Transverse colon (tissue), 4 donors: ENCODE measurements around the gene CLCA1. TPM values are rescaled to one million over a fixed set of nuclear protein-coding genes. Genes with fewer than 3 reads are reported as not detected.

Experiments used
- DNase-seq: peaks from one replicate; pipeline ENCODE4 v3.0.0-alpha.2; 2019
- H3K27ac ChIP-seq, 4 donors: fragments of 200-600 bp; sonication (generic); 2 replicates each; pipeline ENCODE4 v1.5.1; 2016 to 2018; ENCODE audit warnings: inconsistent platforms in 4 of 4
- H3K27me3 ChIP-seq: fragments of 200-600 bp; sonication (generic); 2 replicates; pipeline ENCODE4 v1.5.1; 2017; ENCODE audit warnings: inconsistent platforms
- H3K36me3 ChIP-seq, 4 donors: fragments of 200-600 bp; sonication (generic); 2 replicates each; pipeline ENCODE4 v1.5.1; 2017 to 2019; ENCODE audit warnings: inconsistent platforms in 4 of 4
- H3K4me1 ChIP-seq, 4 donors: fragments of 200-600 bp; sonication (generic); 2 replicates each; pipeline ENCODE4 v1.5.1; 2017 to 2020; ENCODE audit warnings: inconsistent platforms in 4 of 4
- H3K4me3 ChIP-seq, 4 donors: fragments of 200-600 bp; sonication (generic); 1 replicate in 1 of 4; 2 replicates in 3 of 4; pipeline versions ENCODE4 v1.5.1 to v1.6.1; 2017 to 2019; ENCODE audit warnings: inconsistent platforms in 4 of 4
- H3K9me3 ChIP-seq, 2 donors: fragments of 200-600 bp; sonication (generic); 2 replicates each; pipeline ENCODE4 v1.5.1; 2017 to 2019; ENCODE audit warnings: inconsistent platforms in 2 of 2
- EP300 ChIP-seq: sonication (generic); formaldehyde crosslinking; IDR thresholded peaks from one replicate; pipeline ENCODE4 v1.6.1; 2017; ENCODE audit warnings: antibody characterized with exemption, low read depth
- POLR2A ChIP-seq: fragments of 450-650 bp; IDR thresholded peaks from one replicate; pipeline ENCODE4 v1.6.1; 2016; ENCODE audit warnings: antibody characterized with exemption, mild to moderate bottlenecking, moderate library complexity
- POLR2AphosphoS5 ChIP-seq, 3 donors: sonication (generic); formaldehyde crosslinking; IDR thresholded peaks; one replicate each; pipeline ENCODE4 v1.6.1; 2016; ENCODE audit warnings: antibody characterized with exemption in 3 of 3
- WGBS, 2 donors: methylation state at CpG; one replicate each; pipeline ENCODE4 v1.1.5; 2018; ENCODE audit warnings: low coverage in 1 of 2; 5-methylcytosine and 5-hydroxymethylcytosine counted together
- in situ Hi-C, 4 donors: fragments of 200-750 bp; cut with MboI; loops; one replicate each; pipeline versions ENCODE4 v1.15.0 to v1.15.1; 2017; ENCODE audit warnings: low sequenced_read_pairs in 3 of 4, low pct_ligation_motif_present in 1 of 4, low pct_unique_long_range_greater_than_20kb in 1 of 4
- intact Hi-C: fragments of 100-400 bp; cut with DNase I; formaldehyde crosslinking; loops from one replicate; pipeline ENCODE4 v1.15.1; 2023; ENCODE audit warnings: low total_unique reads
- total RNA-seq, 4 donors: library from RNA; depleted of rRNA; stranded (reverse); fragments of >200 nt; gene quantifications; one replicate each; pipeline ENCODE4 v1.1.0, GENCODE V29; 2016
- TF ChIP-seq, protein P1 (sequence below), 5 experiments: fragments of 200-600 bp in 3 of 5; fragments of 450-650 bp in 2 of 5; sonication (generic) in 3 of 5; IDR thresholded peaks; 1 replicate in 2 of 5; 2 replicates in 3 of 5; pipeline ENCODE4 v1.5.1; 2016 to 2017; ENCODE audit warnings: antibody characterized with exemption in 5 of 5, inconsistent platforms in 3 of 5, mild to moderate bottlenecking in 2 of 5, moderate library complexity in 1 of 5

Gene CLCA1
- total RNA-seq, 4 donors from 2014 or later: 16.1 to 1,013 (median 168) TPM

DNA sequence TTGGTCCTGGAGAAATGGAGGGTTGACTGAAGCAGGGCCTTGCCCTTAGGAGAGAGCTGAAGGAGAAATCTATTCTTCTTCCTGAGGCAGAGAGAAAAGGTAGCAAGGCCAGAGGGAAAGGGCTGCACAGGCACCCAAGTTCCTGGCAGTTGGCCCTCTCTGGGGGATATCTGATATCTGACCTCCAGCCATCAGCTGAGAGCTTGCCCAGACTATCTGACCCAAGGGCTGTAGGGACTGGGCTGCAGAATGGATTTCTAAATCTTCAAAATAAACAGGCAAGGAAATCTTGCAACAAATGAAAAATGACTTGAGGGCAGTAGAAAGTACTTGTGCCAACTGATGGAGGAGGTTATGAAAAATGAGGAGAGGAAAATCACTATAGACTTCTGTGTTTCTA is 45.3 kb upstream of the CLCA1 start:
- Histone ChIP-seq H3K27ac (no peak overlapping the region), H3K27me3 (no peaks in the 10 kb centered on the region)

GRCh38 chr1:86423873-86424272 is 44.9 kb upstream of the CLCA1 start, which contains the start of gene CLCA2:
CLCA2 (plus strand) TSS chr1:86424171; CDS start chr1:86424248, 77 bp downstream.
- Histone ChIP-seq H3K4me1 (peaks cover 0 to 18% (median 5%) of the 10 kb centered on the region in 4 donors), H3K9me3 (no peaks in the 10 kb centered on the region), H3K27ac (no peak within 1 kb of the TSS), H3K36me3 (no peaks in the 10 kb centered on the region), H3K27me3 (no peaks in the 10 kb centered on the region), H3K4me3 (no peak within 1 kb of the TSS)
- TF ChIP-seq EP300 (no peak), POLR2A (no peak), POLR2AphosphoS5 (IDR thresholded peaks at IDR 0.05) (no peak)
- TF ChIP-seq, protein P1, sequence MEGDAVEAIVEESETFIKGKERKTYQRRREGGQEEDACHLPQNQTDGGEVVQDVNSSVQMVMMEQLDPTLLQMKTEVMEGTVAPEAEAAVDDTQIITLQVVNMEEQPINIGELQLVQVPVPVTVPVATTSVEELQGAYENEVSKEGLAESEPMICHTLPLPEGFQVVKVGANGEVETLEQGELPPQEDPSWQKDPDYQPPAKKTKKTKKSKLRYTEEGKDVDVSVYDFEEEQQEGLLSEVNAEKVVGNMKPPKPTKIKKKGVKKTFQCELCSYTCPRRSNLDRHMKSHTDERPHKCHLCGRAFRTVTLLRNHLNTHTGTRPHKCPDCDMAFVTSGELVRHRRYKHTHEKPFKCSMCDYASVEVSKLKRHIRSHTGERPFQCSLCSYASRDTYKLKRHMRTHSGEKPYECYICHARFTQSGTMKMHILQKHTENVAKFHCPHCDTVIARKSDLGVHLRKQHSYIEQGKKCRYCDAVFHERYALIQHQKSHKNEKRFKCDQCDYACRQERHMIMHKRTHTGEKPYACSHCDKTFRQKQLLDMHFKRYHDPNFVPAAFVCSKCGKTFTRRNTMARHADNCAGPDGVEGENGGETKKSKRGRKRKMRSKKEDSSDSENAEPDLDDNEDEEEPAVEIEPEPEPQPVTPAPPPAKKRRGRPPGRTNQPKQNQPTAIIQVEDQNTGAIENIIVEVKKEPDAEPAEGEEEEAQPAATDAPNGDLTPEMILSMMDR (IDR thresholded peaks at IDR 0.05): no peak
- intact Hi-C loops: no loop called here
- in situ Hi-C loops: no loop called here
- no peak for DNase-seq

More for the DNA sequence above, 45.3 kb upstream of the CLCA1 start:
- Histone ChIP-seq H3K9me3 (no peaks in the 10 kb centered on the region), H3K4me1 (peaks cover 0 to 14% (median 4%) of the 10 kb centered on the region in 4 donors), H3K4me3 (no peak overlapping the region), H3K36me3 (no peaks in the 10 kb centered on the region)
- TF ChIP-seq POLR2A (no peak), EP300 (no peak), POLR2AphosphoS5 (IDR thresholded peaks at IDR 0.05) (no peak)
- TF ChIP-seq, protein P1 (IDR thresholded peaks at IDR 0.05): no peak
- intact Hi-C loops: no loop called here
- in situ Hi-C loops: no loop called here
- no peak for DNase-seq

GRCh38 chr1:86429122-86429725 is 39.5 kb upstream of the CLCA1 start:
- Histone ChIP-seq H3K4me3 (no peak overlapping the region), H3K27ac (peak overlapping the region; percentile 30 to 73 (median 50)), H3K27me3 (no peaks in the 10 kb centered on the region), H3K9me3 (no peaks in the 10 kb centered on the region), H3K36me3 (no peaks in the 10 kb centered on the region), H3K4me1 (peaks cover 0 to 31% (median 13%) of the 10 kb centered on the region in 4 donors)
- DNase-seq: no peak
- WGBS, 2 donors: 79 to 80% methylated on average over 7 of the region's 7 CpGs
- in situ Hi-C loops: no loop called here
- TF ChIP-seq POLR2A (no peak), EP300 (no peak), POLR2AphosphoS5 (IDR thresholded peaks at IDR 0.05) (no peak)
- TF ChIP-seq, protein P1 (IDR thresholded peaks at IDR 0.05): no peak
- intact Hi-C loops: no loop called here

- intact Hi-C loops (no loop called here), in situ Hi-C loops (no loop called here)
- Histone ChIP-seq H3K4me3 (no peak overlapping the region), H3K4me1 (peaks cover 0 to 31% (median 13%) of the 10 kb centered on the region in 4 donors), H3K27me3 (no peaks in the 10 kb centered on the region), H3K36me3 (no peaks in the 10 kb centered on the region), H3K27ac (peak overlapping the region; percentile 33 to 73 (median 70)), H3K9me3 (no peaks in the 10 kb centered on the region)
- peak; percentile 16 to 35 (median 32) for TF ChIP-seq POLR2AphosphoS5 (IDR thresholded peaks at IDR 0.05)
- no peak for TF ChIP-seq EP300
- no peak for DNase-seq
- 0 to 3% methylated on average over 1 to 3 of the region's 3 CpGs for WGBS, 2 donors
These were observed 38.9 kb upstream of the CLCA1 start for GRCh38 chr1:86429835-86430234.

GRCh38 chr1:86430376-86430775 is 38.4 kb upstream of the CLCA1 start:
- Histone ChIP-seq H3K9me3 (no peaks in the 10 kb centered on the region), H3K36me3 (no peaks in the 10 kb centered on the region), H3K27ac (peak overlapping the region; percentile 33 to 73 (median 70)), H3K4me3 (no peak overlapping the region), H3K27me3 (no peaks in the 10 kb centered on the region), H3K4me1 (peaks cover 0 to 31% (median 13%) of the 10 kb centered on the region in 4 donors)
- TF ChIP-seq, protein P1 (IDR thresholded peaks at IDR 0.05): no peak
- TF ChIP-seq EP300 (no peak), POLR2AphosphoS5 (IDR thresholded peaks at IDR 0.05) (no peak), POLR2A (no peak)
- in situ Hi-C loops (no loop called here), intact Hi-C loops (no loop called here)
- no peak for DNase-seq
